Naive thymus-derived CD8-positive, alpha-beta T cell (primary cell): ENCODE measurements around the gene ARL4D. TPM values are rescaled to one million over a fixed set of nuclear protein-coding genes. Genes with fewer than 3 reads are reported as not detected.
"Not testable (repeated sequence)": the region's sequence is repeated elsewhere in the genome, so short reads cannot be mapped to it uniquely, and the experiment has no call there.

ENCODE experiments used
- ATAC-seq, 2 donors: fragments of 150-1000 bp; cut with Tn5 transposase in 1 of 2; sonication (Bioruptor Pico), chemical (Tn5 transposase) in 1 of 2; 1 replicate in 1 of 2; 2 replicates in 1 of 2; pipeline ENCODE4 v1.10.0; 2021; ENCODE audit warnings: mild to moderate bottlenecking in 2 of 2, moderate library complexity in 2 of 2
- POLR2A ChIA-PET: fragments of 350-600 bp; sonication (Branson Sonifier 250); formaldehyde crosslinking; loops from one replicate; lab custom pipeline; 2021; ENCODE audit warnings: antibody characterized with exemption; lab: Charles Lee
- DNase-seq, 10 donors: peaks; one replicate each; pipeline versions ENCODE4 v3.0.0 to v3.0.0-alpha.2; 2020 to 2022
- H3K27ac Mint-ChIP-seq, 10 donors: one replicate each; pipeline ENCODE4 v1.8.0; 2020 to 2022; ENCODE audit warnings: mild to moderate bottlenecking in 10 of 10, mixed read lengths in 10 of 10, moderate library complexity in 4 of 10, inconsistent platforms in 1 of 10
- H3K27me3 Mint-ChIP-seq, 5 donors: one replicate each; pipeline ENCODE4 v1.8.0; 2021 to 2022; ENCODE audit warnings: mixed read lengths in 5 of 5
- H3K36me3 Mint-ChIP-seq, 3 donors: one replicate each; pipeline ENCODE4 v1.8.0; 2020 to 2022; ENCODE audit warnings: mixed read lengths in 3 of 3, mild to moderate bottlenecking in 2 of 3, inconsistent platforms in 1 of 3
- H3K4me1 Mint-ChIP-seq, 4 donors: one replicate each; pipeline ENCODE4 v1.8.0; 2021 to 2022; ENCODE audit warnings: mixed read lengths in 4 of 4
- H3K4me3 Mint-ChIP-seq, 10 donors: one replicate each; pipeline ENCODE4 v1.8.0; 2020 to 2022; ENCODE audit warnings: mild to moderate bottlenecking in 10 of 10, mixed read lengths in 10 of 10, moderate library complexity in 6 of 10, inconsistent platforms in 1 of 10
- H3K9me3 Mint-ChIP-seq, 9 donors: one replicate each; pipeline ENCODE4 v1.8.0; 2020 to 2022; ENCODE audit warnings: mixed read lengths in 9 of 9, mild to moderate bottlenecking in 3 of 9, inconsistent platforms in 1 of 9, moderate library complexity in 1 of 9
- polyA plus RNA-seq, 3 donors: library from polyadenylated mRNA; unstranded; fragments of 300-500 nt; fragmentation: Illumina TruSeq; gene quantifications; one replicate each; pipeline ENCODE4 v1.2.3, GENCODE V29; 2021
- total RNA-seq, 8 experiments: library from RNA in 2 of 8; stranded (reverse) in 2 of 8; gene quantifications; one replicate each; pipeline ENCODE4 v1.2.3 and lab custom pipeline; 2021 to 2026

The ARL4D gene
- total and polyA plus RNA-seq, 5 experiments from 2014 or later: 1.1 to 3.2 (median 2.2) TPM

- POLR2A ChIA-PET: no interaction called here
- Mint-ChIP-seq H3K4me3 (no peak overlapping the region), H3K9me3 (no peaks in the 10 kb centered on the region), H3K36me3 (no peaks in the 10 kb centered on the region), H3K27ac (no peak overlapping the region), H3K27me3 (peaks cover 6 to 25% (median 21%) of the 10 kb centered on the region in 5 donors), H3K4me1 (no peaks in the 10 kb centered on the region)
- DNase-seq (no peak), ATAC-seq (no peak)
Observed at GRCh38 chr17:43412166-43412565, 13.4 kb downstream of the ARL4D start.

- DNase-seq (no peak), ATAC-seq (no peak)
- peaks cover 6 to 43% (median 20%) of the 10 kb centered on the region in 5 donors for H3K27me3 Mint-ChIP-seq
- POLR2A ChIA-PET: no interaction called here
- H3K4me1 Mint-ChIP-seq: no peaks in the 10 kb centered on the region
- H3K9me3 Mint-ChIP-seq: no peaks in the 10 kb centered on the region
- no peak overlapping the region for H3K4me3 Mint-ChIP-seq
- H3K27ac Mint-ChIP-seq: no peak overlapping the region
- H3K36me3 Mint-ChIP-seq: no peaks in the 10 kb centered on the region
Observed at GRCh38 chr17:43416998-43417890, 18.5 kb downstream of the ARL4D start.

- Mint-ChIP-seq H3K4me1 (no peaks in the 10 kb centered on the region), H3K9me3 (no peaks in the 10 kb centered on the region), H3K27ac (peak overlapping the region in 1 of 10 donors; percentile 14), H3K27me3 (peaks cover 6 to 43% (median 19%) of the 10 kb centered on the region in 5 donors), H3K36me3 (no peaks in the 10 kb centered on the region), H3K4me3 (no peak overlapping the region)
- DNase-seq: no peak
- POLR2A ChIA-PET: no interaction called here
- no peak for ATAC-seq
Observed at GRCh38 chr17:43418441-43419374, 19.9 kb downstream of the ARL4D start.

- POLR2A ChIA-PET, DNase-seq: not testable (repeated sequence)
Observed at GRCh38 chr17:43419375-43419882, 20.6 kb downstream of the ARL4D start.

GRCh38 chr17:43423777-43424455 lies 25.1 kb downstream of the ARL4D start:
- POLR2A ChIA-PET: no interaction called here
- ATAC-seq: no peak
- DNase-seq: no peak
- no peaks in the 10 kb centered on the region for H3K36me3 Mint-ChIP-seq
- H3K27me3 Mint-ChIP-seq: peaks cover 0 to 18% (median 16%) of the 10 kb centered on the region in 5 donors
- H3K4me1 Mint-ChIP-seq: no peaks in the 10 kb centered on the region
- H3K9me3 Mint-ChIP-seq: no peaks in the 10 kb centered on the region
- H3K27ac Mint-ChIP-seq: no peak overlapping the region
- no peak overlapping the region for H3K4me3 Mint-ChIP-seq

More at GRCh38 chr17:43419375-43419882, 20.6 kb downstream of the ARL4D start:
- H3K27ac Mint-ChIP-seq, ATAC-seq, H3K4me1 Mint-ChIP-seq, H3K36me3 Mint-ChIP-seq, H3K9me3 Mint-ChIP-seq, H3K4me3 Mint-ChIP-seq: not testable (repeated sequence)
- H3K27me3 Mint-ChIP-seq: peaks cover 6 to 40% (median 22%) of the 10 kb centered on the region in 5 donors

GRCh38 chr17:43427362-43428043 lies 28.7 kb downstream of the ARL4D start:
- POLR2A ChIA-PET: no interaction called here
- DNase-seq: no peak
- Mint-ChIP-seq H3K9me3 (no peaks in the 10 kb centered on the region), H3K27ac (no peak overlapping the region), H3K36me3 (no peaks in the 10 kb centered on the region), H3K27me3 (peaks cover 4 to 28% (median 19%) of the 10 kb centered on the region in 5 donors), H3K4me1 (no peaks in the 10 kb centered on the region), H3K4me3 (no peak overlapping the region)
- ATAC-seq: no peak

GRCh38 chr17:43428524-43428923 lies 29.7 kb downstream of the ARL4D start:
- POLR2A ChIA-PET: no interaction called here
- H3K27ac Mint-ChIP-seq: no peak overlapping the region
- DNase-seq (no peak), ATAC-seq (no peak)
- H3K4me1 Mint-ChIP-seq: no peaks in the 10 kb centered on the region
- H3K4me3 Mint-ChIP-seq: no peak overlapping the region
- no peaks in the 10 kb centered on the region for H3K9me3 Mint-ChIP-seq
- peaks cover 4 to 29% (median 18%) of the 10 kb centered on the region in 5 donors for H3K27me3 Mint-ChIP-seq
- no peaks in the 10 kb centered on the region for H3K36me3 Mint-ChIP-seq

GRCh38 chr17:43430936-43431713 lies 32.3 kb downstream of the ARL4D start:
- Mint-ChIP-seq H3K4me3 (no peak overlapping the region), H3K9me3 (no peaks in the 10 kb centered on the region), H3K27ac (no peak overlapping the region), H3K27me3 (peaks cover 14 to 43% (median 17%) of the 10 kb centered on the region in 5 donors), H3K4me1 (no peaks in the 10 kb centered on the region), H3K36me3 (no peaks in the 10 kb centered on the region)
- POLR2A ChIA-PET: no interaction called here
- ATAC-seq (no peak), DNase-seq (no peak)

- H3K9me3 Mint-ChIP-seq: no peaks in the 10 kb centered on the region
- DNase-seq (no peak), ATAC-seq (no peak)
- H3K27ac Mint-ChIP-seq: peak overlapping the region in 1 of 10 donors; percentile 3
- no peaks in the 10 kb centered on the region for H3K4me1 Mint-ChIP-seq
- peaks cover 14 to 43% (median 17%) of the 10 kb centered on the region in 5 donors for H3K27me3 Mint-ChIP-seq
- POLR2A ChIA-PET: no interaction called here
- H3K36me3 Mint-ChIP-seq: no peaks in the 10 kb centered on the region
- H3K4me3 Mint-ChIP-seq: no peak overlapping the region
Observed at GRCh38 chr17:43431714-43432523, 33.1 kb downstream of the ARL4D start.

- no peaks in the 10 kb centered on the region for H3K9me3 Mint-ChIP-seq
- DNase-seq (no peak), ATAC-seq (no peak)
- no peaks in the 10 kb centered on the region for H3K36me3 Mint-ChIP-seq
- peak overlapping the region in 1 of 10 donors; percentile 62 for H3K27ac Mint-ChIP-seq
- H3K27me3 Mint-ChIP-seq: peaks cover 12 to 44% (median 17%) of the 10 kb centered on the region in 5 donors
- POLR2A ChIA-PET: no interaction called here
- no peaks in the 10 kb centered on the region for H3K4me1 Mint-ChIP-seq
- no peak overlapping the region for H3K4me3 Mint-ChIP-seq
Observed at GRCh38 chr17:43434902-43435319, 36.1 kb downstream of the ARL4D start.

- Mint-ChIP-seq H3K36me3 (no peaks in the 10 kb centered on the region), H3K4me3 (no peak overlapping the region), H3K4me1 (no peaks in the 10 kb centered on the region), H3K27ac (no peak overlapping the region), H3K9me3 (no peaks in the 10 kb centered on the region), H3K27me3 (peaks cover 5 to 35% (median 13%) of the 10 kb centered on the region in 5 donors)
- POLR2A ChIA-PET: no interaction called here
- ATAC-seq: no peak
- no peak for DNase-seq
Observed at GRCh38 chr17:43437756-43438155, 39.0 kb downstream of the ARL4D start.
